CD14-positive monocyte (primary cell): ENCODE data around the gene MLIP. TPM values are rescaled to one million over a fixed set of nuclear protein-coding genes. Genes with fewer than 3 reads are reported as not detected.

ENCODE experiments used
- DNase-seq, 3 donors: peaks; one replicate each; pipeline ENCODE4 v3.0.0-alpha.2; 2011 to 2022
- H2AFZ ChIP-seq: 2 replicates; pipeline ENCODE4 v1.6.0; 2012; ENCODE audit warnings: mild to moderate bottlenecking, low read depth, low read length, inconsistent platforms; ENCODE audit not compliant: insufficient read depth, poor library complexity, severe bottlenecking
- H3K27ac ChIP-seq, 2 donors: 1 replicate in 1 of 2; 2 replicates in 1 of 2; pipeline ENCODE4 v1.5.1; 2012 to 2013; ENCODE audit warnings: low read length in 2 of 2, control low read depth in 1 of 2, inconsistent platforms in 1 of 2, low read depth in 1 of 2, mild to moderate bottlenecking in 1 of 2
- H3K27me3 ChIP-seq, 2 donors: one replicate each; pipeline versions ENCODE4 v1.6.0 to v1.6.1; 2011 to 2013; ENCODE audit warnings: low read length in 2 of 2; ENCODE audit not compliant: control insufficient read depth in 2 of 2, insufficient read depth in 2 of 2
- H3K36me3 ChIP-seq, 2 donors: replicated peaks in 1 of 2; 1 replicate in 1 of 2; 2 replicates in 1 of 2; pipeline versions ENCODE4 v1.5.1 to v1.6.1; 2012 to 2013; ENCODE audit warnings: low read length in 2 of 2, control low read depth in 1 of 2, inconsistent platforms in 1 of 2, mild to moderate bottlenecking in 1 of 2; ENCODE audit not compliant: insufficient read depth in 2 of 2, control insufficient read depth in 1 of 2
- H3K4me1 ChIP-seq, 2 donors: 1 replicate in 1 of 2; 2 replicates in 1 of 2; pipeline versions ENCODE4 v1.5.1 to v1.6.1; 2012 to 2013; ENCODE audit warnings: low read length in 2 of 2, control low read depth in 1 of 2, inconsistent platforms in 1 of 2, mild to moderate bottlenecking in 1 of 2, moderate library complexity in 1 of 2; ENCODE audit not compliant: insufficient read depth in 2 of 2, control insufficient read depth in 1 of 2
- H3K4me2 ChIP-seq: replicated peaks from 2 replicates; pipeline ENCODE3; 2012; ENCODE audit warnings: low read length, moderate library complexity, mild to moderate bottlenecking; ENCODE audit not compliant: poor library complexity, severe bottlenecking; ENCODE audit errors: extremely low read depth
- H3K4me3 ChIP-seq, 3 experiments: fragments of 200-600 bp in 1 of 3; sonication (generic) in 1 of 3; replicated peaks in 1 of 3; 1 replicate in 2 of 3; 2 replicates in 1 of 3; pipeline ENCODE4 v1.5.1; 2011 to 2013; ENCODE audit warnings: low read length in 3 of 3, mild to moderate bottlenecking in 3 of 3, control low read depth in 2 of 3, low read depth in 2 of 3, inconsistent platforms in 1 of 3, moderate library complexity in 1 of 3
- H3K79me2 ChIP-seq: 2 replicates; pipeline ENCODE4 v1.6.0; 2012; ENCODE audit warnings: mild to moderate bottlenecking, control low read depth, inconsistent platforms, low read length, moderate library complexity; ENCODE audit not compliant: insufficient read depth
- H3K9ac ChIP-seq: 2 replicates; pipeline ENCODE4 v1.6.0; 2017; ENCODE audit warnings: low read length, mild to moderate bottlenecking; ENCODE audit not compliant: insufficient read depth, poor library complexity, severe bottlenecking
- H3K9me3 ChIP-seq, 2 donors: replicated peaks in 1 of 2; 1 replicate in 1 of 2; 2 replicates in 1 of 2; pipeline versions ENCODE4 v1.5.1 to v1.6.1; 2012 to 2013; ENCODE audit warnings: low read length in 2 of 2, control low read depth in 1 of 2; ENCODE audit not compliant: control insufficient read depth in 1 of 2, insufficient read depth in 1 of 2
- H4K20me1 ChIP-seq: 2 replicates; pipeline ENCODE4 v1.6.0; 2012; ENCODE audit warnings: mild to moderate bottlenecking, low read length, control low read depth, moderate library complexity; ENCODE audit not compliant: insufficient read depth
- H3K27ac Mint-ChIP-seq, 7 donors: one replicate each; pipeline ENCODE4 v1.8.0; 2020; ENCODE audit warnings: mild to moderate bottlenecking in 7 of 7, mixed read lengths in 7 of 7, moderate library complexity in 6 of 7, inconsistent platforms in 2 of 7
- H3K27me3 Mint-ChIP-seq, 3 donors: one replicate each; pipeline ENCODE4 v1.8.0; 2021 to 2022; ENCODE audit warnings: low read depth in 3 of 3, mild to moderate bottlenecking in 3 of 3, mixed read lengths in 3 of 3, moderate library complexity in 3 of 3, inconsistent platforms in 1 of 3
- H3K36me3 Mint-ChIP-seq, 2 donors: one replicate each; pipeline ENCODE4 v1.8.0; 2020; ENCODE audit warnings: mixed read lengths in 2 of 2, inconsistent platforms in 1 of 2, mild to moderate bottlenecking in 1 of 2
- H3K4me1 Mint-ChIP-seq: one replicate; pipeline ENCODE4 v1.8.0; 2020; ENCODE audit warnings: mild to moderate bottlenecking, mixed read lengths
- H3K4me3 Mint-ChIP-seq, 2 donors: one replicate each; pipeline ENCODE4 v1.8.0; 2020; ENCODE audit warnings: mild to moderate bottlenecking in 2 of 2, mixed read lengths in 2 of 2, moderate library complexity in 1 of 2
- H3K9me3 Mint-ChIP-seq, 7 donors: one replicate each; pipeline ENCODE4 v1.8.0; 2020 to 2022; ENCODE audit warnings: mixed read lengths in 7 of 7, mild to moderate bottlenecking in 6 of 7, moderate library complexity in 6 of 7, inconsistent platforms in 2 of 7
- WGBS: methylation state at CpG from one replicate; pipeline ENCODE4 v1.1.5; 2013; ENCODE audit warnings: missing lambda C conversion rate; ENCODE audit not compliant: insufficient coverage; 5-methylcytosine and 5-hydroxymethylcytosine counted together
- intact Hi-C, 2 donors: fragments of 100-400 bp; cut with micrococcal nuclease; formaldehyde crosslinking; loops; one replicate each; pipeline versions ENCODE4 v1.15.0 to v1.15.1; 2023
- polyA plus RNA-seq, 3 donors: library from polyadenylated mRNA; depleted of rRNA in 1 of 3; unstranded in 2 of 3; stranded (reverse) in 1 of 3; fragments of 300-500 nt in 2 of 3; fragments of >200 nt in 1 of 3; fragmentation: Illumina TruSeq in 2 of 3; gene quantifications; 1 replicate in 2 of 3; 2 replicates in 1 of 3; pipeline ENCODE4 v1.2.3, GENCODE V29; 2012 to 2021
- TF ChIP-seq, protein P1 (sequence below): fragments of 200-600 bp; IDR thresholded peaks from one replicate; pipeline ENCODE4 v1.8.0; 2022; ENCODE audit warnings: antibody characterized with exemption, mild to moderate bottlenecking

MLIP gene
- polyA plus RNA-seq, 3 donors = not detected

DNA sequence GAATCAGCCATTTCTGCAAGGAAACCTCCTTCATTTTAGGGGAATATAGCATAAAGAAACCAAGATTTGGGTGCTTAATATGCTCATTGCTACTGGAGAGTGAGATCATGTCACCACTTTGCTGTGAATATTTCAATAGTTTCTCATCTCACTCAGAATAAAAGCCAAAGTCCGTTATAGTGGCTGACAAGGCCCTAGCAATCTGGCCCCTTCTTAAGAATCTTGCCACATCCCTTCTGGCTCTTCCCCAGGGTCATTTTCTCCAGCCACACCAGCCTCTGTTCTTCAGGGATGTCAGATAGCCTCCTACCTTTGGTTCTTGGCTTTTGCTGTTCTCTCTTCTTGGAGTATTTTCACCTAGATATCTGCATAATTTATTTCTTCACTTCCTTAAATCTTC lies 24.8 kb upstream of the MLIP start:
- no peak for DNase-seq
- no peaks in the 10 kb centered on the region for H3K27me3 ChIP-seq
- H3K9ac ChIP-seq = no peak overlapping the region
- intact Hi-C loops = no loop called here
- H3K9me3 ChIP-seq = no peaks in the 10 kb centered on the region
- H3K27ac ChIP-seq = no peak overlapping the region
- WGBS = 80% methylated on average over 1 of the region's 1 CpG
- H3K4me3 ChIP-seq = no peak overlapping the region
- H4K20me1 ChIP-seq = no peaks in the 10 kb centered on the region
- TF ChIP-seq, protein P1, sequence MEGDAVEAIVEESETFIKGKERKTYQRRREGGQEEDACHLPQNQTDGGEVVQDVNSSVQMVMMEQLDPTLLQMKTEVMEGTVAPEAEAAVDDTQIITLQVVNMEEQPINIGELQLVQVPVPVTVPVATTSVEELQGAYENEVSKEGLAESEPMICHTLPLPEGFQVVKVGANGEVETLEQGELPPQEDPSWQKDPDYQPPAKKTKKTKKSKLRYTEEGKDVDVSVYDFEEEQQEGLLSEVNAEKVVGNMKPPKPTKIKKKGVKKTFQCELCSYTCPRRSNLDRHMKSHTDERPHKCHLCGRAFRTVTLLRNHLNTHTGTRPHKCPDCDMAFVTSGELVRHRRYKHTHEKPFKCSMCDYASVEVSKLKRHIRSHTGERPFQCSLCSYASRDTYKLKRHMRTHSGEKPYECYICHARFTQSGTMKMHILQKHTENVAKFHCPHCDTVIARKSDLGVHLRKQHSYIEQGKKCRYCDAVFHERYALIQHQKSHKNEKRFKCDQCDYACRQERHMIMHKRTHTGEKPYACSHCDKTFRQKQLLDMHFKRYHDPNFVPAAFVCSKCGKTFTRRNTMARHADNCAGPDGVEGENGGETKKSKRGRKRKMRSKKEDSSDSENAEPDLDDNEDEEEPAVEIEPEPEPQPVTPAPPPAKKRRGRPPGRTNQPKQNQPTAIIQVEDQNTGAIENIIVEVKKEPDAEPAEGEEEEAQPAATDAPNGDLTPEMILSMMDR = no peak
- H2AFZ ChIP-seq = no peak overlapping the region
- H3K9me3 Mint-ChIP-seq = peaks cover 0 to 1% (median 0%) of the 10 kb centered on the region in 7 donors
- no peak overlapping the region for H3K4me3 Mint-ChIP-seq
- H3K36me3 ChIP-seq = no peaks in the 10 kb centered on the region
- no peaks in the 10 kb centered on the region for H3K36me3 Mint-ChIP-seq
- H3K27ac Mint-ChIP-seq = no peak overlapping the region
- H3K4me2 ChIP-seq = no peak overlapping the region
- H3K4me1 Mint-ChIP-seq = no peaks in the 10 kb centered on the region
- no peaks in the 10 kb centered on the region for H3K27me3 Mint-ChIP-seq
- no peaks in the 10 kb centered on the region for H3K79me2 ChIP-seq
- H3K4me1 ChIP-seq = no peaks in the 10 kb centered on the region

DNA sequence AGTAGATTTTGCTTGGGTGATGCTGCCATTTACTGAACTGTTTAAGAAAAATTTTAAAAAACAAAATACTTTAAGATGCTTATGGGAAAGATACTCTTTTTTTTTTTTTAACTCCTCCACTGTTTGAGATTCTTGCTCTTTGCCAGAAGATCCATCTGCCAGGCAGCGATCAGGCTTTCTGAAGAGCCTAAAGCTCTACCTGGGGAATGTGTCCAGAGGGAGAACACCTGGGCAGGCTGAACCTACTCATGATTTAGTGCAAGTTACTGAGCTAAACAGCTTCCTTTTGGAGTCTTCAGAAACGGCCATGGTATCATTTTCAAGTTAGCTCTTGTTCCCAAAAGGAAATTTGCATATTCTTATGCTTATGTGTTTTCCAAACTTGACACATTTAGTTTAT lies 23.5 kb upstream of the MLIP start:
- intact Hi-C loops = no loop called here
- H3K79me2 ChIP-seq = no peaks in the 10 kb centered on the region
- H3K27ac Mint-ChIP-seq = no peak overlapping the region
- H3K4me3 ChIP-seq = no peak overlapping the region
- no peaks in the 10 kb centered on the region for H3K4me1 Mint-ChIP-seq
- no peaks in the 10 kb centered on the region for H3K36me3 Mint-ChIP-seq
- no peak overlapping the region for H3K4me3 Mint-ChIP-seq
- no peaks in the 10 kb centered on the region for H4K20me1 ChIP-seq
- DNase-seq = no peak
- no peak overlapping the region for H3K4me2 ChIP-seq
- peaks cover 0 to 1% (median 0%) of the 10 kb centered on the region in 7 donors for H3K9me3 Mint-ChIP-seq
- no peak overlapping the region for H2AFZ ChIP-seq
- H3K27me3 Mint-ChIP-seq = no peaks in the 10 kb centered on the region
- WGBS = no CpG with 5 or more reads among the region's 2 CpGs
- H3K27me3 ChIP-seq = no peaks in the 10 kb centered on the region
- no peaks in the 10 kb centered on the region for H3K9me3 ChIP-seq
- no peak overlapping the region for H3K9ac ChIP-seq
- no peaks in the 10 kb centered on the region for H3K4me1 ChIP-seq
- H3K27ac ChIP-seq = no peak overlapping the region
- no peaks in the 10 kb centered on the region for H3K36me3 ChIP-seq
- TF ChIP-seq, protein P1 = no peak
